AG09309 (cell line): ENCODE measurements around the gene DCTD.

Experiments used
- DNase-seq: peaks from one replicate; pipeline ENCODE4 v3.0.0-alpha.2; 2010; ENCODE audit warnings: low read depth
- H3K4me3 ChIP-seq: 2 replicates; pipeline ENCODE4 v1.5.1; 2011; ENCODE audit warnings: mild to moderate bottlenecking, low read depth, low read length, moderate library complexity; ENCODE audit not compliant: control insufficient read depth
- CTCF ChIP-seq: IDR thresholded peaks from 2 replicates; pipeline ENCODE4 v1.5.1; 2011; ENCODE audit warnings: mild to moderate bottlenecking, low read depth, low read length, inconsistent platforms; ENCODE audit not compliant: insufficient read depth, control insufficient read depth; ENCODE audit errors: missing control alignments

The DCTD gene

GRCh38 chr4:182847576-182848450 is 69.4 kb downstream of the DCTD start:
- no peak for DNase-seq
- no peak for TF ChIP-seq CTCF
- no peak overlapping the region for H3K4me3 ChIP-seq

GRCh38 chr4:182846036-182846435 is 71.2 kb downstream of the DCTD start:
- TF ChIP-seq CTCF = no peak
- no peak overlapping the region for H3K4me3 ChIP-seq
- DNase-seq = no peak

GRCh38 chr4:182845618-182846017 is 71.6 kb downstream of the DCTD start:
- no peak for TF ChIP-seq CTCF
- no peak for DNase-seq
- no peak overlapping the region for H3K4me3 ChIP-seq

GRCh38 chr4:182843808-182844325 is 73.3 kb downstream of the DCTD start:
- no peak overlapping the region for H3K4me3 ChIP-seq
- TF ChIP-seq CTCF = no peak
- no peak for DNase-seq

- no peak for DNase-seq
- TF ChIP-seq CTCF = no peak
- no peak overlapping the region for H3K4me3 ChIP-seq
Observed at GRCh38 chr4:182842759-182843390, 74.3 kb downstream of the DCTD start.

GRCh38 chr4:182842104-182842600 is 75.0 kb downstream of the DCTD start:
- DNase-seq = no peak
- TF ChIP-seq CTCF = no peak
- no peak overlapping the region for H3K4me3 ChIP-seq
